Lower leg skin (tissue), 3 donors: Measurements from ENCODE around the gene ZNF526.

Experiments used
- POLR2A ChIP-seq, 2 donors: fragments of 450-650 bp; IDR thresholded peaks; one replicate each; pipeline ENCODE4 v1.6.1; 2016 to 2017; ENCODE audit warnings: antibody characterized with exemption in 2 of 2, mild to moderate bottlenecking in 1 of 2, moderate library complexity in 1 of 2
- TF ChIP-seq, protein P1 (sequence below), 3 donors: fragments of 450-650 bp; IDR thresholded peaks; one replicate each; pipeline ENCODE4 v1.5.1; 2016; ENCODE audit warnings: antibody characterized with exemption in 3 of 3, mild to moderate bottlenecking in 3 of 3, moderate library complexity in 2 of 3

DNA sequence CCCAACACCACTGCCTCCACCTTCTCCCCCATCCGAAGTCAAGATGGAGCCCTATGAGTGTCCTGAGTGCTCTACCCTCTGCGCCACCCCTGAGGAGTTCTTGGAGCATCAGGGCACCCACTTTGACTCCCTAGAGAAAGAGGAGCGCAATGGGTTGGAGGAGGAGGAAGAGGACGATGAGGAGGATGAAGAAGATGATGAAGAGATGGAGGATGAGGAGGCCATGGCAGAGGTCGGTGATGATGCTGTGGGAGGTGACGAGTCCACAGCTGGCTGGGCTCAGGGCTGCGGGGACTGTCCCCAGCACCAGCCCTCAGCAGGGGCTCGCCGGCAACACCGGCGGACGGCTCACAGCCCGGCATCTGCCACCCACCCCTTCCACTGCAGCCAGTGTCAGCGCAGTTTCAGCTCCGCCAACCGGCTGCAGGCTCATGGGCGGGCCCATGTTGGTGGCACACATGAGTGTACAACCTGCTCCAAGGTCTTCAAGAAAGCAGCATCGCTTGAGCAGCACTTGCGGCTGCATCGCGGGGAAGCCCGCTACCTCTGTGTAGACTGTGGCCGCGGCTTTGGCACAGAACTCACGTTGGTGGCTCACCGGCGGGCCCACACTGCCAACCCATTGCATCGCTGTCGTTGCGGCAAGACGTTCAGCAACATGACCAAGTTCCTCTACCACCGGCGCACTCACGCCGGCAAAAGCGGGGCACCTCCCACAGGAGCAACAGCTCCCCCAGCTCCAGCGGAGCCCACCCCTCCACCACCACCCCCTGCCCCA lies 5.0 kb downstream of the ZNF526 start:
- TF ChIP-seq, protein P1, sequence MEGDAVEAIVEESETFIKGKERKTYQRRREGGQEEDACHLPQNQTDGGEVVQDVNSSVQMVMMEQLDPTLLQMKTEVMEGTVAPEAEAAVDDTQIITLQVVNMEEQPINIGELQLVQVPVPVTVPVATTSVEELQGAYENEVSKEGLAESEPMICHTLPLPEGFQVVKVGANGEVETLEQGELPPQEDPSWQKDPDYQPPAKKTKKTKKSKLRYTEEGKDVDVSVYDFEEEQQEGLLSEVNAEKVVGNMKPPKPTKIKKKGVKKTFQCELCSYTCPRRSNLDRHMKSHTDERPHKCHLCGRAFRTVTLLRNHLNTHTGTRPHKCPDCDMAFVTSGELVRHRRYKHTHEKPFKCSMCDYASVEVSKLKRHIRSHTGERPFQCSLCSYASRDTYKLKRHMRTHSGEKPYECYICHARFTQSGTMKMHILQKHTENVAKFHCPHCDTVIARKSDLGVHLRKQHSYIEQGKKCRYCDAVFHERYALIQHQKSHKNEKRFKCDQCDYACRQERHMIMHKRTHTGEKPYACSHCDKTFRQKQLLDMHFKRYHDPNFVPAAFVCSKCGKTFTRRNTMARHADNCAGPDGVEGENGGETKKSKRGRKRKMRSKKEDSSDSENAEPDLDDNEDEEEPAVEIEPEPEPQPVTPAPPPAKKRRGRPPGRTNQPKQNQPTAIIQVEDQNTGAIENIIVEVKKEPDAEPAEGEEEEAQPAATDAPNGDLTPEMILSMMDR (IDR thresholded peaks at IDR 0.05): no peak
- TF ChIP-seq POLR2A (IDR thresholded peaks at IDR 0.05): no peak
